HEK293T (cell line): ENCODE measurements around the gene FBXO21.

ENCODE experiments used
- FOXM1 ChIP-seq: fragments of 450-650 bp; IDR thresholded peaks from 2 replicates; pipeline ENCODE4 v1.6.1; 2017; ENCODE audit warnings: mild to moderate bottlenecking, borderline replicate concordance
- NFRKB ChIP-seq: fragments of 450-650 bp; IDR thresholded peaks from 2 replicates; pipeline ENCODE4 v1.6.1; 2016; ENCODE audit warnings: mild to moderate bottlenecking, moderate library complexity
- SP1 ChIP-seq: fragments of 450-650 bp; IDR thresholded peaks from 2 replicates; pipeline ENCODE4 v1.6.1; 2017
- ZNF384 ChIP-seq: fragments of 450-650 bp; IDR thresholded peaks from 2 replicates; pipeline ENCODE4 v1.6.1; 2016

DNA sequence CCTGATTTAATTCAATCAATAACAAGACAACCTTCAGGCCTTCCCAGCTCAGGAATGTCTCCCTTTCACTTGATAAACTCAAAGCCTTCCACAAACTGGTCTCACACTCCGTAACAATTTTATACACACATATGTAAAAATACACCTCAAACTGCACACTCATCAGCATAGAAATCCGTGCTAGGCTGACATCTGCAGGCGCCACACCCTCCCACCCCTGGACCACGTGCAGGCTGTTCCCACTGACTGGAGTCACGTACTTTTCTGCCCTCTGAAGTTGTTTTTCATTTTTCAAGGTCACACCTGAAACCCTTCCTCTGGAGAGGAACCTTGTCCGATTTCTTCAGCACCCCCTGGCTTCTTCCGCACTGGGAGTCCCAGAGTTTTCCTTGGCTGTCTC, 27.6 kb downstream of the FBXO21 start:
- TF ChIP-seq FOXM1: no peak
- no peak for TF ChIP-seq NFRKB
- no peak for TF ChIP-seq ZNF384
- no peak for TF ChIP-seq SP1
